GM21447 (cell line): ENCODE data around the gene MISP3.
"Not testable (repeated sequence)": the region's sequence is repeated elsewhere in the genome, so short reads cannot be mapped to it uniquely, and the experiment has no call there.

Experiments
- ATAC-seq: cut with Tn5 transposase; IDR thresholded peaks from one replicate; pipeline ENCODE4 v1.9.1; 2021; ENCODE audit not compliant: unreplicated experiment

The MISP3 gene

GRCh38 chr19:14072535-14073260, at the start of gene MISP3:
MISP3 (plus strand) TSS chr19:14072786; CDS start chr19:14073310, 524 bp downstream.
- no peak for ATAC-seq

- ATAC-seq, result no peak
Observed at GRCh38 chr19:14023404-14024235, 49.0 kb upstream of the MISP3 start.

- ATAC-seq, result not testable (repeated sequence)
Observed at GRCh38 chr19:14026652-14027192, 45.9 kb upstream of the MISP3 start.

- no peak for ATAC-seq
Observed at GRCh38 chr19:14027856-14028450, 44.6 kb upstream of the MISP3 start, which contains the start of gene RLN3. RLN3 (plus strand) TSS chr19:14028148; CDS start chr19:14028205, 57 bp downstream.

GRCh38 chr19:14028901-14029300, 43.7 kb upstream of the MISP3 start:
- no peak for ATAC-seq

- no peak for ATAC-seq
Observed at GRCh38 chr19:14030997-14031718, 41.4 kb upstream of the MISP3 start.

GRCh38 chr19:14031719-14032480, 40.7 kb upstream of the MISP3 start, which contains the start of gene IL27RA:
IL27RA (plus strand) TSS chr19:14031762; CDS start chr19:14031873, 111 bp downstream.
- ATAC-seq, result peak; percentile 51

GRCh38 chr19:14033946-14034345, 38.6 kb upstream of the MISP3 start:
- no peak for ATAC-seq

GRCh38 chr19:14035159-14035558, 37.4 kb upstream of the MISP3 start:
- ATAC-seq, result not testable (repeated sequence)

GRCh38 chr19:14035706-14036105, 36.9 kb upstream of the MISP3 start:
- no peak for ATAC-seq

- no peak for ATAC-seq
Observed at GRCh38 chr19:14039181-14039580, 33.4 kb upstream of the MISP3 start.

- not testable (repeated sequence) for ATAC-seq
Observed at GRCh38 chr19:14042659-14043608, 29.7 kb upstream of the MISP3 start.

GRCh38 chr19:14047866-14048265, 24.7 kb upstream of the MISP3 start:
- not testable (repeated sequence) for ATAC-seq

GRCh38 chr19:14048443-14049153, 24.0 kb upstream of the MISP3 start:
- no peak for ATAC-seq

- no peak for ATAC-seq
Observed at GRCh38 chr19:14050512-14050911, 22.1 kb upstream of the MISP3 start.

GRCh38 chr19:14050961-14051360, 21.6 kb upstream of the MISP3 start:
- ATAC-seq, result not testable (repeated sequence)

- no peak for ATAC-seq
Observed at GRCh38 chr19:14051980-14052379, 20.6 kb upstream of the MISP3 start.

GRCh38 chr19:14052470-14052869, 20.1 kb upstream of the MISP3 start:
- ATAC-seq, result no peak
